GM23338 (cell line): ENCODE data around the gene IL20. TPM values are rescaled to one million over a fixed set of nuclear protein-coding genes. Genes with fewer than 3 reads are reported as not detected.
A peak's percentile ranks its signal among the peaks of the same experiment; 100 is the strongest.

ENCODE experiments used
- ATAC-seq: fragments of 200-7000 bp; cut with Tn5 transposase; 3 replicates; pipeline ENCODE4 v1.9.1; 2020
- DNase-seq: peaks from one replicate; pipeline ENCODE4 v3.0.0-alpha.2; 2015; ENCODE audit warnings: low spot score
- H2AFZ ChIP-seq: fragments of 200-600 bp; sonication (generic); 2 replicates; pipeline ENCODE4 v1.8.0; 2016; ENCODE audit warnings: antibody characterized with exemption, mild to moderate bottlenecking, moderate library complexity
- H3F3A ChIP-seq: fragments of 200-600 bp; sonication (generic); replicated peaks from 2 replicates; pipeline ENCODE4 v1.8.0; 2017; ENCODE audit warnings: antibody characterized with exemption, mixed run types, low read depth
- H3K27ac ChIP-seq: fragments of 200-600 bp; sonication (generic); 2 replicates; pipeline ENCODE4 v1.6.1; 2016; ENCODE audit warnings: low read depth
- H3K27me3 ChIP-seq: fragments of 200-600 bp; sonication (generic); 2 replicates; pipeline ENCODE4 v1.8.0; 2016; ENCODE audit warnings: mild to moderate bottlenecking, mixed run types, moderate library complexity; ENCODE audit not compliant: insufficient read depth
- H3K36me3 ChIP-seq: fragments of 200-600 bp; sonication (generic); 2 replicates; pipeline ENCODE4 v1.8.0; 2016; ENCODE audit warnings: mild to moderate bottlenecking; ENCODE audit not compliant: insufficient read depth
- H3K4me1 ChIP-seq: fragments of 200-600 bp; sonication (generic); 2 replicates; pipeline ENCODE4 v1.8.0; 2016; ENCODE audit warnings: mild to moderate bottlenecking, moderate library complexity; ENCODE audit not compliant: insufficient read depth
- H3K4me2 ChIP-seq: fragments of 200-600 bp; sonication (generic); 2 replicates; pipeline ENCODE4 v1.7.1; 2017; ENCODE audit warnings: mixed run types
- H3K4me3 ChIP-seq: fragments of 200-600 bp; sonication (generic); 2 replicates; pipeline ENCODE4 v1.6.1; 2016; ENCODE audit warnings: mixed run types
- H3K79me2 ChIP-seq: fragments of 200-600 bp; sonication (generic); replicated peaks from 2 replicates; pipeline ENCODE4 v1.8.0; 2017; ENCODE audit warnings: mild to moderate bottlenecking; ENCODE audit not compliant: insufficient read depth
- H3K9me2 ChIP-seq: fragments of 200-600 bp; sonication (generic); 2 replicates; pipeline ENCODE4 v1.8.0; 2017; ENCODE audit not compliant: insufficient read depth
- H4K20me1 ChIP-seq: fragments of 200-600 bp; sonication (generic); replicated peaks from 2 replicates; pipeline ENCODE4 v1.8.0; 2017; ENCODE audit warnings: mild to moderate bottlenecking; ENCODE audit not compliant: insufficient read depth
- H3K27ac Mint-ChIP-seq: 2 replicates; pipeline ENCODE4 v1.8.0; 2020; ENCODE audit warnings: inconsistent platforms, mild to moderate bottlenecking, moderate library complexity, mixed read lengths
- H3K27me3 Mint-ChIP-seq: 3 replicates; pipeline ENCODE4 v1.8.0; 2022; ENCODE audit warnings: low read depth, mild to moderate bottlenecking, moderate library complexity, mixed read lengths, inconsistent platforms; ENCODE audit not compliant: insufficient read depth, poor library complexity
- H3K36me3 Mint-ChIP-seq: 3 replicates; pipeline ENCODE4 v1.8.0; 2021; ENCODE audit warnings: low read depth, mild to moderate bottlenecking, inconsistent platforms, moderate library complexity, mixed read lengths
- H3K4me1 Mint-ChIP-seq: 3 replicates; pipeline ENCODE4 v1.8.0; 2020; ENCODE audit warnings: mild to moderate bottlenecking, inconsistent platforms, mixed read lengths
- H3K4me3 Mint-ChIP-seq: 3 replicates; pipeline ENCODE4 v1.8.0; 2021; ENCODE audit warnings: moderate library complexity, mild to moderate bottlenecking, inconsistent platforms, mixed read lengths
- H3K9me3 Mint-ChIP-seq: 3 replicates; pipeline ENCODE4 v1.8.0; 2020; ENCODE audit warnings: moderate library complexity, mild to moderate bottlenecking, inconsistent platforms, mixed read lengths
- JUNB ChIP-seq: IDR thresholded peaks from one replicate; pipeline ENCODE4 v1.6.1; 2016; ENCODE audit warnings: antibody characterized with exemption; ENCODE audit not compliant: unreplicated experiment
- POLR2AphosphoS5 ChIP-seq: IDR thresholded peaks from 2 replicates; pipeline ENCODE4 v1.6.1; 2016; ENCODE audit warnings: antibody characterized with exemption, low read depth
- STAT1 ChIP-seq: IDR thresholded peaks from one replicate; pipeline ENCODE4 v1.6.1; 2016; ENCODE audit warnings: antibody characterized with exemption; ENCODE audit not compliant: unreplicated experiment
- polyA plus RNA-seq: library from polyadenylated mRNA; unstranded; fragments of >200 nt; fragmentation: Nextera tagmentation; extraction: Ambion mirVana; gene quantifications from 2 replicates; pipeline ENCODE4 v1.2.1, GENCODE V29; 2016
- total RNA-seq: library from RNA; depleted of rRNA; stranded (reverse); fragments of >200 nt; shearing (Covaris generic); gene quantifications from 2 replicates; pipeline ENCODE4 v1.2.3, GENCODE V29; 2014
- TF ChIP-seq, protein P1 (sequence below): IDR thresholded peaks from one replicate; pipeline ENCODE4 v1.6.1; 2018; ENCODE audit warnings: antibody characterized with exemption; ENCODE audit not compliant: unreplicated experiment
- TF ChIP-seq, protein P2 (sequence below), 2 experiments: fragments of 200-600 bp in 1 of 2; sonication (generic) in 1 of 2; conservative IDR thresholded peaks; 2 replicates each; pipeline versions ENCODE4 v1.5.1 to v1.6.1; 2016 to 2017; ENCODE audit warnings: antibody characterized with exemption in 2 of 2, low read depth in 2 of 2, mild to moderate bottlenecking in 2 of 2, moderate library complexity in 1 of 2

IL20 gene
- total and polyA plus RNA-seq, 2 experiments from 2014 or later: not detected

DNA sequence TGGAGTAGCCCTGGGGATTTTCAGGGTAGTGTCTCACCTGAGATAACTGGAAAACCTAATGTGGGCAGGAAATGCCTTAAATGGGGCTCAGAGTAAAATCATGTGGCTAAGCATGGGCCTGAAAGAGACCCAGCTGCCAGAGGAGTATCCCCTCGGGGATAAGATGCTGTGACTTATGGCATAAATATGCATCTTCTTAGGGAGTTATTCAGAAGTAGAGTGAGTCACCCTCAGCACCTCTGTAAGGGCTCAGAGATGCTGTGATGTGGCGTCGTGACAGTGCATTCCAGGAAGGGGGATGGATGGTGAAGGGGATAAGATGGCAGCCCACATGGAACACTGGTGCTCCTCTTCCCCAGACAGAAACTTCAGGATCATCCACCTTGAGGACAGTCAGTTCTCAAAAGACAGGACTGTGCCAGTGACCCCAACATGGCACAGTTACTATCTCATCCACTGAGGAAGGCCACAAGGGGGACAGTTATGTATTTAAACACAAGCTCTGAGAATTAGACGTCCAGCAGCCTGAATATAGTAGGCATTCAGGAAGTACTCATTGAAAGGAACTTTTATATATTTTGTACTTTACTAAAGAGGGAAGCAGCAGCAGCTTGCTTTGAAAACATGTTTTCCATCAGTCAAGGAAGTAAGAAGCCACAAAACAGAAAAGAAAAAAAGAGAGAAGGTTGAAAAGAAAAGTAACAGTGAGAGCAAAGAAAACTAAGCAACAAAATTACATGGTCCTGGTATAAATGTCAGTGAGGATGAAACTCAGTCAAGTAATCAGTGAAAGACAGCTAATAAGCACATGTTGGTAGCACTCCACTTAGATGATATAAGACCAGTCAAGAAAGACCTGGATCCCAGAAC is 40.1 kb downstream of the IL20 start (continued):
- TF ChIP-seq, protein P1, sequence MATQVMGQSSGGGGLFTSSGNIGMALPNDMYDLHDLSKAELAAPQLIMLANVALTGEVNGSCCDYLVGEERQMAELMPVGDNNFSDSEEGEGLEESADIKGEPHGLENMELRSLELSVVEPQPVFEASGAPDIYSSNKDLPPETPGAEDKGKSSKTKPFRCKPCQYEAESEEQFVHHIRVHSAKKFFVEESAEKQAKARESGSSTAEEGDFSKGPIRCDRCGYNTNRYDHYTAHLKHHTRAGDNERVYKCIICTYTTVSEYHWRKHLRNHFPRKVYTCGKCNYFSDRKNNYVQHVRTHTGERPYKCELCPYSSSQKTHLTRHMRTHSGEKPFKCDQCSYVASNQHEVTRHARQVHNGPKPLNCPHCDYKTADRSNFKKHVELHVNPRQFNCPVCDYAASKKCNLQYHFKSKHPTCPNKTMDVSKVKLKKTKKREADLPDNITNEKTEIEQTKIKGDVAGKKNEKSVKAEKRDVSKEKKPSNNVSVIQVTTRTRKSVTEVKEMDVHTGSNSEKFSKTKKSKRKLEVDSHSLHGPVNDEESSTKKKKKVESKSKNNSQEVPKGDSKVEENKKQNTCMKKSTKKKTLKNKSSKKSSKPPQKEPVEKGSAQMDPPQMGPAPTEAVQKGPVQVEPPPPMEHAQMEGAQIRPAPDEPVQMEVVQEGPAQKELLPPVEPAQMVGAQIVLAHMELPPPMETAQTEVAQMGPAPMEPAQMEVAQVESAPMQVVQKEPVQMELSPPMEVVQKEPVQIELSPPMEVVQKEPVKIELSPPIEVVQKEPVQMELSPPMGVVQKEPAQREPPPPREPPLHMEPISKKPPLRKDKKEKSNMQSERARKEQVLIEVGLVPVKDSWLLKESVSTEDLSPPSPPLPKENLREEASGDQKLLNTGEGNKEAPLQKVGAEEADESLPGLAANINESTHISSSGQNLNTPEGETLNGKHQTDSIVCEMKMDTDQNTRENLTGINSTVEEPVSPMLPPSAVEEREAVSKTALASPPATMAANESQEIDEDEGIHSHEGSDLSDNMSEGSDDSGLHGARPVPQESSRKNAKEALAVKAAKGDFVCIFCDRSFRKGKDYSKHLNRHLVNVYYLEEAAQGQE: no peak

DNA sequence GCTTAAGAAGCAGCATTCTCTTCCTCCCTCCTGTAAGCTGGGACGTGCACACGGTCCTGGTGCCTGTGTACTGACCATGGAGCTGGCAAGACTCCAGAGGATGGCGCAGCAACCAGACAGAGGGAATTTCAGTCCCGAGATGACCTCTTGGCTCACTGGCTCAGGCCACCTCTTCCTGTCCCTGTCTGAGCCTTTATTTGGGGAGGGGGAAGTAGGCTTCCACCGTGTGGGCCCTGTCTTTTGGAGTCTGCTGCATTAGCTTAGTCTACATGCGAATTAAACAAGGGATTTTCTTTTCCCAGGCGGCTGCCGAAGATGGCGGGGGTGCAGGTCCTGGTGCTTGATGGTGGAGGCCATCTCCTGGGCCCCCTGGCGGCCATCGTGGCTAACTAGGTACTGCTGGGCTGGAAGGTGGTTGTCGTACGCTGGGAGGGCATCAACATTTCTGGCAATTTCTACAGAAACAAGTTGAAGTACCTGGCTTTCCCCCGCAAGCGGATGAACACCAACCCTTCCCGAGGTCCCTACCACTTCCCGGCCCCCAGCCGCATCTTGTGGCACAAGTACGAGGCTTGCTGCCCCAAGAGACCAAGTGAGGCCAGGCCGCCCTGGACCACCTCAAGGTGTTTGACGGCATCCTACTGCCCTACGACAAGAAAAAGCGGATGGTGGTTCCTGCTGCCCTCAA is 42.0 kb downstream of the IL20 start:
- Mint-ChIP-seq H3K4me3 (peak overlapping the region; percentile 36; the same call in 2 of the 3 replicates), H3K27me3 (peaks cover 23% of the 10 kb centered on the region), H3K9me3 (no peaks in the 10 kb centered on the region), H3K27ac (no peak overlapping the region), H3K36me3 (no peaks in the 10 kb centered on the region), H3K4me1 (peaks cover 19% of the 10 kb centered on the region)
- H3K27ac ChIP-seq: no peak overlapping the region
- no peak overlapping the region for H3K4me2 ChIP-seq
- no peaks in the 10 kb centered on the region for H4K20me1 ChIP-seq
- no peak for TF ChIP-seq JUNB
- TF ChIP-seq STAT1: no peak
- no peak for TF ChIP-seq POLR2AphosphoS5
- TF ChIP-seq, protein P2, sequence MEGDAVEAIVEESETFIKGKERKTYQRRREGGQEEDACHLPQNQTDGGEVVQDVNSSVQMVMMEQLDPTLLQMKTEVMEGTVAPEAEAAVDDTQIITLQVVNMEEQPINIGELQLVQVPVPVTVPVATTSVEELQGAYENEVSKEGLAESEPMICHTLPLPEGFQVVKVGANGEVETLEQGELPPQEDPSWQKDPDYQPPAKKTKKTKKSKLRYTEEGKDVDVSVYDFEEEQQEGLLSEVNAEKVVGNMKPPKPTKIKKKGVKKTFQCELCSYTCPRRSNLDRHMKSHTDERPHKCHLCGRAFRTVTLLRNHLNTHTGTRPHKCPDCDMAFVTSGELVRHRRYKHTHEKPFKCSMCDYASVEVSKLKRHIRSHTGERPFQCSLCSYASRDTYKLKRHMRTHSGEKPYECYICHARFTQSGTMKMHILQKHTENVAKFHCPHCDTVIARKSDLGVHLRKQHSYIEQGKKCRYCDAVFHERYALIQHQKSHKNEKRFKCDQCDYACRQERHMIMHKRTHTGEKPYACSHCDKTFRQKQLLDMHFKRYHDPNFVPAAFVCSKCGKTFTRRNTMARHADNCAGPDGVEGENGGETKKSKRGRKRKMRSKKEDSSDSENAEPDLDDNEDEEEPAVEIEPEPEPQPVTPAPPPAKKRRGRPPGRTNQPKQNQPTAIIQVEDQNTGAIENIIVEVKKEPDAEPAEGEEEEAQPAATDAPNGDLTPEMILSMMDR (conservative IDR thresholded peaks at IDR 0.05; ENCODE audit: low read depth in 2 of 2): peak; percentile 62 to 79
- ATAC-seq (peak; percentile 18), DNase-seq (peak; percentile 81)
- peaks cover 6% of the 10 kb centered on the region; the same call in 1 of the 2 replicates for H3F3A ChIP-seq
- peaks cover 33% of the 10 kb centered on the region for H3K27me3 ChIP-seq
- H3K4me1 ChIP-seq: peaks cover 4% of the 10 kb centered on the region
- H3K79me2 ChIP-seq: no peaks in the 10 kb centered on the region
- H2AFZ ChIP-seq: peak overlapping the region; percentile 96
- no peaks in the 10 kb centered on the region for H3K36me3 ChIP-seq
- H3K9me2 ChIP-seq: 0 out of 2 replicates have a peak, but pooled peaks cover 4% of the 10 kb centered on the region
- no peak overlapping the region for H3K4me3 ChIP-seq
